IPS-18a (cell line): Measurements from ENCODE around the gene LRRC74A.

Experiments used
- H3K27ac ChIP-seq: one replicate; pipeline ENCODE4 v1.5.1; 2013; ENCODE audit warnings: low read length
- H3K27me3 ChIP-seq: one replicate; pipeline ENCODE4 v1.6.1; 2013; ENCODE audit warnings: mild to moderate bottlenecking, low read length; ENCODE audit not compliant: control insufficient read depth, insufficient read depth
- H3K36me3 ChIP-seq: one replicate; pipeline ENCODE4 v1.6.1; 2013; ENCODE audit warnings: low read depth, low read length; ENCODE audit not compliant: control insufficient read depth
- H3K4me1 ChIP-seq: one replicate; pipeline ENCODE4 v1.6.1; 2013; ENCODE audit warnings: low read depth, low read length; ENCODE audit not compliant: control insufficient read depth
- H3K4me3 ChIP-seq: one replicate; pipeline ENCODE4 v1.5.1; 2013; ENCODE audit warnings: low read length
- H3K9ac ChIP-seq: one replicate; pipeline ENCODE4 v1.6.1; 2013; ENCODE audit warnings: mild to moderate bottlenecking, low read length, moderate library complexity
- H3K9me3 ChIP-seq: one replicate; pipeline ENCODE4 v1.6.1; 2013; ENCODE audit warnings: low read depth, low read length; ENCODE audit not compliant: control insufficient read depth

The LRRC74A gene

GRCh38 chr14:76861574-76862255 is 35.5 kb downstream of the LRRC74A start:
- H3K4me1 ChIP-seq, result peaks cover 17% of the 10 kb centered on the region
- H3K27ac ChIP-seq, result no peak overlapping the region
- no peak overlapping the region for H3K9ac ChIP-seq
- no peaks in the 10 kb centered on the region for H3K27me3 ChIP-seq
- no peak overlapping the region for H3K4me3 ChIP-seq
- no peaks in the 10 kb centered on the region for H3K9me3 ChIP-seq
- H3K36me3 ChIP-seq, result no peaks in the 10 kb centered on the region

- no peak overlapping the region for H3K4me3 ChIP-seq
- H3K4me1 ChIP-seq, result peaks cover 17% of the 10 kb centered on the region
- H3K9me3 ChIP-seq, result no peaks in the 10 kb centered on the region
- H3K27ac ChIP-seq, result no peak overlapping the region
- H3K36me3 ChIP-seq, result no peaks in the 10 kb centered on the region
- no peaks in the 10 kb centered on the region for H3K27me3 ChIP-seq
- H3K9ac ChIP-seq, result no peak overlapping the region
Observed at GRCh38 chr14:76862546-76863282, 36.5 kb downstream of the LRRC74A start.

- Histone ChIP-seq H3K4me1 (peaks cover 17% of the 10 kb centered on the region), H3K9me3 (no peaks in the 10 kb centered on the region), H3K4me3 (no peak overlapping the region), H3K9ac (no peak overlapping the region), H3K27me3 (no peaks in the 10 kb centered on the region), H3K27ac (no peak overlapping the region), H3K36me3 (no peaks in the 10 kb centered on the region)
Observed at GRCh38 chr14:76863724-76864407, 37.7 kb downstream of the LRRC74A start.

GRCh38 chr14:76866456-76866855 is 40.2 kb downstream of the LRRC74A start:
- Histone ChIP-seq H3K27ac (no peak overlapping the region), H3K27me3 (no peaks in the 10 kb centered on the region), H3K4me3 (no peak overlapping the region), H3K9me3 (no peaks in the 10 kb centered on the region), H3K9ac (no peak overlapping the region), H3K4me1 (peaks cover 13% of the 10 kb centered on the region), H3K36me3 (no peaks in the 10 kb centered on the region)

GRCh38 chr14:76867516-76868453 is 41.6 kb downstream of the LRRC74A start:
- Histone ChIP-seq H3K27me3 (no peaks in the 10 kb centered on the region), H3K9ac (no peak overlapping the region), H3K4me1 (peaks cover 9% of the 10 kb centered on the region), H3K9me3 (no peaks in the 10 kb centered on the region), H3K27ac (no peak overlapping the region), H3K36me3 (no peaks in the 10 kb centered on the region), H3K4me3 (no peak overlapping the region)

- H3K9me3 ChIP-seq, result no peaks in the 10 kb centered on the region
- H3K27ac ChIP-seq, result no peak overlapping the region
- no peak overlapping the region for H3K4me3 ChIP-seq
- H3K27me3 ChIP-seq, result no peaks in the 10 kb centered on the region
- peaks cover 4% of the 10 kb centered on the region for H3K4me1 ChIP-seq
- no peak overlapping the region for H3K9ac ChIP-seq
- no peaks in the 10 kb centered on the region for H3K36me3 ChIP-seq
Observed at GRCh38 chr14:76868454-76869170, 42.4 kb downstream of the LRRC74A start.

- H3K4me1 ChIP-seq, result no peaks in the 10 kb centered on the region
Observed at GRCh38 chr14:76870166-76870565, 44.0 kb downstream of the LRRC74A start.

GRCh38 chr14:76872796-76873432 is 46.7 kb downstream of the LRRC74A start:
- no peak overlapping the region for H3K27ac ChIP-seq
- no peak overlapping the region for H3K9ac ChIP-seq
- no peaks in the 10 kb centered on the region for H3K27me3 ChIP-seq

More at GRCh38 chr14:76870166-76870565, 44.0 kb downstream of the LRRC74A start:
- Histone ChIP-seq H3K9me3 (no peaks in the 10 kb centered on the region), H3K27me3 (no peaks in the 10 kb centered on the region), H3K4me3 (no peak overlapping the region), H3K9ac (no peak overlapping the region), H3K36me3 (no peaks in the 10 kb centered on the region), H3K27ac (no peak overlapping the region)

GRCh38 chr14:76874734-76875133 is 48.5 kb downstream of the LRRC74A start:
- Histone ChIP-seq H3K27me3 (no peaks in the 10 kb centered on the region), H3K4me1 (no peaks in the 10 kb centered on the region), H3K9me3 (no peaks in the 10 kb centered on the region), H3K36me3 (no peaks in the 10 kb centered on the region), H3K9ac (no peak overlapping the region), H3K27ac (no peak overlapping the region), H3K4me3 (no peak overlapping the region)

More at GRCh38 chr14:76872796-76873432, 46.7 kb downstream of the LRRC74A start:
- H3K4me1 ChIP-seq, result no peaks in the 10 kb centered on the region
- no peaks in the 10 kb centered on the region for H3K36me3 ChIP-seq
- no peaks in the 10 kb centered on the region for H3K9me3 ChIP-seq
- no peak overlapping the region for H3K4me3 ChIP-seq

- no peaks in the 10 kb centered on the region for H3K9me3 ChIP-seq
- no peaks in the 10 kb centered on the region for H3K36me3 ChIP-seq
- H3K4me1 ChIP-seq, result no peaks in the 10 kb centered on the region
- H3K27ac ChIP-seq, result no peak overlapping the region
- no peaks in the 10 kb centered on the region for H3K27me3 ChIP-seq
- H3K9ac ChIP-seq, result no peak overlapping the region
- H3K4me3 ChIP-seq, result no peak overlapping the region
Observed at GRCh38 chr14:76876076-76876475, 49.9 kb downstream of the LRRC74A start.
